K562 treated with DMSO at 1 percent for 12 hours (cell line): ENCODE measurements around the gene PPP1R2C. TPM values are rescaled to one million over a fixed set of nuclear protein-coding genes. Genes with fewer than 3 reads are reported as not detected.

Source experiments
- total RNA-seq: library from RNA; unstranded; fragments of 300-600 nt; gene quantifications from 2 replicates; pipeline ENCODE4 v1.2.3, GENCODE V29; 2022; ENCODE audit not compliant: insufficient read depth

Gene PPP1R2C
- total RNA-seq = not detected in 2 replicates

GRCh38 chrX:42778096-42778495, at the start of gene PPP1R2C:
TSS of gene PPP1R2C (minus strand) at chrX:42778163. CDS start at chrX:42778079, 84 bp downstream.

